H9 (cell line): Measurements from ENCODE around the gene NXPH3. TPM values are rescaled to one million over a fixed set of nuclear protein-coding genes. Genes with fewer than 3 reads are reported as not detected.

Experiments
- DNase-seq: peaks from one replicate; pipeline ENCODE4 v3.0.0-alpha.2; 2017
- H2AFZ ChIP-seq: one replicate; pipeline ENCODE4 v1.6.1; 2013; ENCODE audit warnings: mild to moderate bottlenecking, low read length, control low read depth, moderate library complexity
- H2AK5ac ChIP-seq: 2 replicates; pipeline ENCODE4 v1.6.1; 2013; ENCODE audit warnings: low read length, control low read depth, mixed read lengths; ENCODE audit not compliant: insufficient read length
- H2BK120ac ChIP-seq: one replicate; pipeline ENCODE4 v1.6.1; 2013; ENCODE audit warnings: low read depth, mild to moderate bottlenecking, low read length, control low read depth, inconsistent platforms; ENCODE audit not compliant: poor library complexity, severe bottlenecking
- H2BK12ac ChIP-seq: 2 replicates; pipeline ENCODE4 v1.6.1; 2013; ENCODE audit warnings: low read length, control low read depth, mixed read lengths, low read depth; ENCODE audit not compliant: insufficient read length
- H2BK15ac ChIP-seq: 2 replicates; pipeline ENCODE4 v1.6.1; 2013; ENCODE audit warnings: low read depth, low read length, control low read depth
- H2BK20ac ChIP-seq: one replicate; pipeline ENCODE4 v1.6.1; 2013; ENCODE audit warnings: low read depth, mild to moderate bottlenecking, low read length, control low read depth, inconsistent platforms; ENCODE audit not compliant: poor library complexity, severe bottlenecking
- H2BK5ac ChIP-seq: 2 replicates; pipeline ENCODE4 v1.6.1; 2013; ENCODE audit warnings: low read length, control low read depth, mixed read lengths; ENCODE audit not compliant: insufficient read length
- H3K14ac ChIP-seq: 2 replicates; pipeline ENCODE4 v1.6.1; 2013; ENCODE audit warnings: low read length, control low read depth; ENCODE audit not compliant: insufficient read depth
- H3K18ac ChIP-seq: 2 replicates; pipeline ENCODE4 v1.6.1; 2013; ENCODE audit warnings: low read depth, mild to moderate bottlenecking, mixed read lengths, low read length, control low read depth; ENCODE audit not compliant: insufficient read length
- H3K23ac ChIP-seq: 2 replicates; pipeline ENCODE4 v1.6.1; 2013; ENCODE audit warnings: low read length, control low read depth, mixed read lengths, low read depth; ENCODE audit not compliant: insufficient read length
- H3K23me2 ChIP-seq: 2 replicates; pipeline ENCODE4 v1.6.1; 2013; ENCODE audit warnings: low read depth, mild to moderate bottlenecking, mixed read lengths, low read length, control low read depth; ENCODE audit not compliant: insufficient read length, poor library complexity, severe bottlenecking
- H3K27ac ChIP-seq: 2 replicates; pipeline ENCODE4 v1.5.1; 2013; ENCODE audit warnings: low read length, control low read depth, mixed read lengths, low read depth; ENCODE audit not compliant: insufficient read length
- H3K27me3 ChIP-seq: 2 replicates; pipeline ENCODE4 v1.6.1; 2013; ENCODE audit warnings: low read length, control low read depth, inconsistent platforms; ENCODE audit not compliant: insufficient read depth
- H3K4ac ChIP-seq: 2 replicates; pipeline ENCODE4 v1.6.1; 2013; ENCODE audit warnings: low read depth, mild to moderate bottlenecking, control low read depth, inconsistent platforms, low read length, moderate library complexity
- H3K4me1 ChIP-seq: 2 replicates; pipeline ENCODE4 v1.6.1; 2013; ENCODE audit warnings: low read length, control low read depth, inconsistent platforms; ENCODE audit not compliant: insufficient read depth
- H3K4me2 ChIP-seq: 2 replicates; pipeline ENCODE4 v1.6.1; 2013; ENCODE audit warnings: low read length, control low read depth, mixed read lengths; ENCODE audit not compliant: insufficient read length, insufficient read depth
- H3K56ac ChIP-seq: 2 replicates; pipeline ENCODE4 v1.6.1; 2013; ENCODE audit warnings: low read depth, mild to moderate bottlenecking, mixed read lengths, low read length, control low read depth; ENCODE audit not compliant: insufficient read length
- H3K79me1 ChIP-seq: 2 replicates; pipeline ENCODE4 v1.6.1; 2013; ENCODE audit warnings: low read depth, mild to moderate bottlenecking, moderate library complexity, low read length, control low read depth, inconsistent platforms; ENCODE audit not compliant: insufficient read depth, poor library complexity, severe bottlenecking
- H3K79me2 ChIP-seq: 2 replicates; pipeline ENCODE4 v1.6.1; 2013; ENCODE audit warnings: low read length, control low read depth, inconsistent platforms; ENCODE audit not compliant: insufficient read depth
- H3K9ac ChIP-seq: 2 replicates; pipeline ENCODE4 v1.6.1; 2013; ENCODE audit warnings: low read length, control low read depth, mixed read lengths; ENCODE audit not compliant: insufficient read length; ENCODE audit errors: extremely low read depth
- H3K9me3 ChIP-seq: one replicate; pipeline ENCODE4 v1.6.1; 2013; ENCODE audit warnings: low read depth, low read length, inconsistent platforms; ENCODE audit not compliant: control insufficient read depth
- H3T11ph ChIP-seq: one replicate; pipeline ENCODE4 v1.6.1; 2013; ENCODE audit warnings: mild to moderate bottlenecking, low read length, control low read depth, inconsistent platforms
- H4K20me1 ChIP-seq: one replicate; pipeline ENCODE4 v1.6.1; 2013; ENCODE audit not compliant: control insufficient read depth, insufficient read length, insufficient read depth
- H4K5ac ChIP-seq: 2 replicates; pipeline ENCODE4 v1.6.1; 2013; ENCODE audit warnings: low read depth, mild to moderate bottlenecking, mixed read lengths, low read length, control low read depth; ENCODE audit not compliant: insufficient read length
- H4K8ac ChIP-seq: replicated peaks from 2 replicates; pipeline ENCODE4 v1.6.1; 2013; ENCODE audit warnings: low read length, control low read depth, mixed read lengths, low read depth; ENCODE audit not compliant: insufficient read length
- H4K91ac ChIP-seq: 2 replicates; pipeline ENCODE4 v1.6.1; 2013; ENCODE audit warnings: low read depth, mild to moderate bottlenecking, moderate library complexity, mixed read lengths, low read length, control low read depth; ENCODE audit not compliant: insufficient read length
- H3K27ac Mint-ChIP-seq, 3 experiments: 2 replicates in 2 of 3; 3 replicates in 1 of 3; pipeline ENCODE4 v1.8.0; 2020 to 2021; ENCODE audit warnings: mixed read lengths in 3 of 3, mild to moderate bottlenecking in 1 of 3, moderate library complexity in 1 of 3
- H3K27me3 Mint-ChIP-seq: 2 replicates; pipeline ENCODE4 v1.8.0; 2021; ENCODE audit warnings: low read depth, mild to moderate bottlenecking, moderate library complexity, mixed read lengths
- H3K36me3 Mint-ChIP-seq, 3 experiments: 2 replicates in 2 of 3; 3 replicates in 1 of 3; pipeline ENCODE4 v1.8.0; 2020 to 2021; ENCODE audit warnings: low read depth in 3 of 3, mixed read lengths in 3 of 3; ENCODE audit not compliant: insufficient read depth in 1 of 3
- H3K4me1 Mint-ChIP-seq, 2 experiments: 2 replicates each; pipeline ENCODE4 v1.8.0; 2020; ENCODE audit warnings: mixed read lengths in 2 of 2
- H3K4me3 Mint-ChIP-seq, 2 experiments: 2 replicates in 1 of 2; 3 replicates in 1 of 2; pipeline ENCODE4 v1.8.0; 2020 to 2021; ENCODE audit warnings: mild to moderate bottlenecking in 2 of 2, mixed read lengths in 2 of 2, moderate library complexity in 1 of 2
- H3K9me3 Mint-ChIP-seq, 2 experiments: 2 replicates in 1 of 2; 3 replicates in 1 of 2; pipeline ENCODE4 v1.8.0; 2020; ENCODE audit warnings: mild to moderate bottlenecking in 2 of 2, mixed read lengths in 2 of 2, moderate library complexity in 1 of 2
- CTCF ChIP-seq: fragments of 200-600 bp; sonication (generic); conservative IDR thresholded peaks from 3 replicates; pipeline ENCODE4 v1.8.0; 2021; ENCODE audit warnings: antibody characterized with exemption, mild to moderate bottlenecking
- WGBS: extraction: QIAGEN DNeasy Blood & Tissue Kit; methylation state at CpG from one replicate; pipeline ENCODE4 v1.1.7; 2013; ENCODE audit warnings: missing lambda C conversion rate, low lambda C conversion rate, mixed read lengths; ENCODE audit not compliant: insufficient read length; ENCODE audit errors: extremely low coverage; 5-methylcytosine and 5-hydroxymethylcytosine counted together
- total RNA-seq: library from RNA; stranded (reverse); gene quantifications from 2 replicates; pipeline ENCODE4 v1.2.1, GENCODE V29; 2021

The NXPH3 gene
- total RNA-seq, 1 experiment from 2014 or later, result 1.3 TPM

GRCh38 chr17:49588312-49588711, 12.6 kb downstream of the NXPH3 start:
- Histone ChIP-seq H3K18ac (no peak overlapping the region), H3K79me2 (no peaks in the 10 kb centered on the region), H3K23me2 (no peaks in the 10 kb centered on the region), H3K23ac (no peak overlapping the region), H3K79me1 (no peaks in the 10 kb centered on the region), H4K91ac (no peak overlapping the region), H3K27ac (no peak overlapping the region), H3K4me2 (no peak overlapping the region), H2BK15ac (no peak overlapping the region), H3K9ac (no peak overlapping the region), H2BK12ac (no peak overlapping the region), H3K4me1 (0 out of 2 replicates have a peak, but pooled peaks cover 3% of the 10 kb centered on the region), H3K9me3 (no peaks in the 10 kb centered on the region), H3T11ph (no peak overlapping the region), H2BK120ac (no peak overlapping the region), H4K5ac (no peak overlapping the region), H4K8ac (no peak overlapping the region), H2AFZ (no peak overlapping the region), H3K56ac (no peak overlapping the region), H2BK20ac (no peak overlapping the region), H2BK5ac (no peak overlapping the region), H3K14ac (no peak overlapping the region), H4K20me1 (no peaks in the 10 kb centered on the region), H3K27me3 (no peaks in the 10 kb centered on the region), H2AK5ac (no peak overlapping the region), H3K4ac (no peak overlapping the region)
- no peak overlapping the region; a peak in 1 of 7 replicates for H3K27ac Mint-ChIP-seq
- H3K4me1 Mint-ChIP-seq, result peaks cover 12 to 19% of the 10 kb centered on the region in 2 experiments
- H3K36me3 Mint-ChIP-seq, result 0 out of 7 replicates have a peak, but pooled peaks cover 0 to 2% (median 0%) of the 10 kb centered on the region in 3 experiments
- no peaks in the 10 kb centered on the region for H3K9me3 Mint-ChIP-seq
- no CpG with 5 or more reads among the region's 8 CpGs for WGBS
- TF ChIP-seq CTCF, result no peak
- DNase-seq, result no peak
- H3K27me3 Mint-ChIP-seq, result no peaks in the 10 kb centered on the region
- H3K4me3 Mint-ChIP-seq, result no peak overlapping the region
